HG03521 (cell line): Measurements from ENCODE around the gene SUSD4.

Source experiments
- ATAC-seq: cut with Tn5 transposase; IDR thresholded peaks from one replicate; pipeline ENCODE4 v1.9.1; 2021; ENCODE audit warnings: mild to moderate bottlenecking, moderate library complexity; ENCODE audit not compliant: unreplicated experiment

The SUSD4 gene

GRCh38 chr1:223197923-223198627 lies 165.9 kb downstream of the SUSD4 start:
- ATAC-seq = no peak

- peak; percentile 68 for ATAC-seq
These were observed 173.9 kb downstream of the SUSD4 start for GRCh38 chr1:223189903-223190724.

- ATAC-seq = no peak
These were observed 174.5 kb downstream of the SUSD4 start for GRCh38 chr1:223189525-223189902.

- ATAC-seq = no peak
These were observed 175.2 kb downstream of the SUSD4 start for GRCh38 chr1:223188618-223189356.

- ATAC-seq = no peak
These were observed 177.2 kb downstream of the SUSD4 start for GRCh38 chr1:223186800-223187199.

GRCh38 chr1:223183268-223183862 lies 180.6 kb downstream of the SUSD4 start:
- ATAC-seq = no peak

- ATAC-seq = no peak
These were observed 183.2 kb downstream of the SUSD4 start for GRCh38 chr1:223180731-223181321.

- no peak for ATAC-seq
These were observed 184.2 kb downstream of the SUSD4 start for GRCh38 chr1:223179786-223180185.

GRCh38 chr1:223179280-223179679 lies 184.7 kb downstream of the SUSD4 start:
- no peak for ATAC-seq

GRCh38 chr1:223177681-223178080 lies 186.3 kb downstream of the SUSD4 start:
- no peak for ATAC-seq

- ATAC-seq = no peak
These were observed 187.5 kb downstream of the SUSD4 start for GRCh38 chr1:223176437-223176836.

GRCh38 chr1:223175633-223176032 lies 188.3 kb downstream of the SUSD4 start:
- no peak for ATAC-seq

- ATAC-seq = no peak
These were observed 188.9 kb downstream of the SUSD4 start for GRCh38 chr1:223175032-223175431.
